Activated naive CD4-positive, alpha-beta T cell (primary cell): ENCODE measurements around the gene PARN.
"Not testable (repeated sequence)": the region's sequence is repeated elsewhere in the genome, so short reads cannot be mapped to it uniquely, and the experiment has no call there.

Experiments used
- DNase-seq, 4 experiments: peaks; one replicate each; lab custom pipeline; 2025; lab: John Stamatoyannopoulos, UW

Gene PARN

DNA sequence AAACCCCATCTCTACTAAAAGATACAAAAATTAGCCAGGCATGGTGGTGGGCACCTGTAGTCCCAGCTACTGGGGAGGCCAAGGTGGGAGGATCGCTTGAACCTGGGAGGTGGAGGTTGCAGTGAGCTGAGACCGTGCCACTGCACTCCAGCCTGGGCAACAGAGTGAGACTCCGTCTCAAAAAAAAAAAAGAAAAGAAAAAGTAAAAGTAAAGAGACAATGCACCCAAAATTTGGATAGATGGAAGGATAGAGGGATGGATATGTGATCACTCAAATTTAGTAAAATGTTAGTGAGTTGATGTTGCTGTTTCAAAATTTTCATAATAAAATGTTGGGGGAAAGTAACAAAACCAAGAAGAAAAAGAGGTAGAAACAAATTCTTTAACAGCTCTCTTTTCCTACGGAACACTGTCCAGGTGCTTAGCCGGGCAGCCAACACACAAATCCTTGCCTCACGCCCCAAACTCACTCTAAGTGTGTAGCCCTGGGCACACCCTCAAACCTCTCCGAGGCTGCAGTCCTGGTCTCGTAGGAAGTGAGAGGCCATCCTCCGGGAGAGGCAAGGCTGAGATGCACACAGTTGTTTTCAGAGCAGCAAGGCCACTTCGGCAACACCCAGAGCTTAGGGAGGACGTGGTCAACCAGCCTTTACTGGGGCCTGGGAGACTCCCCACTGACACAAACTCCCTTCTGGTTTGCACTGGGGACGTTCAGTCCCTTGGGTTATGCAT is 228.9 kb downstream of the PARN start:
- DNase-seq = not testable (repeated sequence)

DNA sequence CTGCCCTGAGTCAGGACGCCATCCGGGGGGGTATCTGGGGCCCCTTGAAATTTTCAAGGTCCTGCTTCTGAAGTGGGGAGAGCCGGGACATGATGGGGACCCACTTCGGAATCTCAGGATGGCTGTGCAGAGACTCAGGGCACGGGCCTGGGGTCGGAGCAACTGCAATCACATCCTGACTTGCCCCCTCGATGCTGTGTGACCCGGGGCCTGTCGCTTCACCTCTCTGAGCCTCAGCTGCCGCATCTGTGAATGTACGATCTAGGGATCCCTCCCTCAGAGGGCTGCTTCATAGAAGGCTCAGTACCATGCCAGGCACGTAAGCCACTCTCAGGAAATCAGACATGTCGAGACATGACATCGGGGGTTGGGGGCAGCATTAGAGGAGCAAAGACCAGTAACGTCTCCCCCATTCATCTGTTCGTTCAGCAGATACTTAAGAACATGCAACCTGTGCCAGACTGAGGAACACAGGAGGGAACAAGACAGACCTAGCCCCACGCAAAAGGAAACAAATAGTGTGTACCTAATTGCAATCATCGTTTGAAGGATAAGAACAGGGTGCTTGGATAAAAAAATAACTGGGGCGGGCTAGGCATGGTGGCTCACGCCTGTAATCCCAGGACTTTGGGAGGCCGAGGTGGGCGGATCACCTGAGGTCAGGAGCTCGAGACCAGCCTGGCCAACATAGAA is 229.6 kb downstream of the PARN start:
- no peak for DNase-seq

DNA sequence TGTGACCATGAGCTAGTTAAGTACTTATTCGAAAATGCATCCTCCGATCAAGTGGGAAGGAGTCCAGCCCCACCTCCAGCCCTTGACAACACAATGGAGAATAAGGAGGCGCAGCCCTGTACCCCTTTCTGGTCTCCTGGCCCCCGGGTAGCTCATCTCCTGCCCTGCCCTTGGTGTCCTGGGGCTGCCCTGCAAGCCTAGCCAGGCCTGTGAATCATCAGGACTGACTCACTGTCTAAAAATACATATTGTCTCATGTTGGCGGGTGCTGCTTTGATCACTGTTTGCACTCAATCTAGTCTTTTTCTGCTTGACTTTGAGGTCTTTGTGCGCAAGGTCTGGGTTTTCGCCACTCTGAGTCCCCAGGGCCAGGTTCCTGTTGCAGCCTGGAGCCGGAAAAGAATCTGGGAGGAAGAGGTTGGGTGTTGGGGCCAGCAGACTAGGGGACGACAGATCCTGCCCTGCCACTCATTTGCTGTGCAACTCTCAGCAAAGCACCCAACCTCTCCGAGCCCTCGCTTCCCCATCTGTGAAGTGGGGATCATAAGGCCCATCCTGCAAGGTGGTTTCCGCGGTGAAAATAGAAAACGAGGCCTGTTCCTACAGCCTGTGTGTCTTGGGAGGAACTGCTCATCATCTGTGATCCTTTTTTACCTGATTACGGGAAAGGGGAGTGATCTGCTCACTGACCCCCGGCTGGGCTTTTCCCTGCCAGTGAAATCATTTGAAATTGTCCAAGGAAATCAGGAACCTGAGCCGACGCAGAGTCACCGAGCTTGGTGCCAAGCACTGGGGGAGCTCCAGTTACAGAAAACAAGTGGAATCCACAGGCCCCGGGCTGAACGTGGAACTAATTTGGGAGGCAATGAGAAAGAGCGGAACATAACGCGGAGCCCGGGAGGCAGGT is 230.4 kb downstream of the PARN start:
- no peak for DNase-seq

DNA sequence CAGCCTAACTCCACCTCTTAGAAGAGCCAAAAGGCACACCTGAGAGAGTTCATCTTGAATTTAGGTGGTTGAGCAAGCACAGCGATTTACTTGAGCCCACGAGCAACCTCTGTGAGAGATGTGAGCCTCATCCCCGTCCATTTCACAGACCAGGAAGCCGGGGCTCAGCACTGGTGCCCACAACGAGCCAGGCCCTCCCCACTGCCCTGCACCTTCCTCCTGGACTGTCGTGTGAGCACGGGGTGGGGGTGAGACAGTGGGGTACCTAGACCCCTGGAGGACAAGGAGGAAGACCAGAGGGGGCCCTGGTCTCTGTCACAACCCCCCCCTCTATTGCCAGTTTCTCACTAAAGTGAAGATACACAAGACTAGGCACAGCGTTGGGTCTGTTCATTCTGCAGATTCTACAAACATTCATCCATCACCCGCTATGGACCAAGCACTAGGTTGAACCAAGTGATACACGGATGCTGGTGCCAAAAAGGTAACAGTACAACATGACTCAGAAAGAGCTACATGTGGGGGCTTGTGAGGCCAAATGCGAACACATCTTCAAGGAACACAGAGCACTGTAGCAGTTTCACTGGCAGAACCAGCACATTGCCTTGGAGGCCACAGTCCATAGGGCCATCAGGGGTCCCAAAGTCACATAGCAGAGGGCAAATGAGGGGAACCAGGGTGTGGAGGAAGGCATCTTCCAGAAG is 231.9 kb downstream of the PARN start:
- DNase-seq = no peak

DNA sequence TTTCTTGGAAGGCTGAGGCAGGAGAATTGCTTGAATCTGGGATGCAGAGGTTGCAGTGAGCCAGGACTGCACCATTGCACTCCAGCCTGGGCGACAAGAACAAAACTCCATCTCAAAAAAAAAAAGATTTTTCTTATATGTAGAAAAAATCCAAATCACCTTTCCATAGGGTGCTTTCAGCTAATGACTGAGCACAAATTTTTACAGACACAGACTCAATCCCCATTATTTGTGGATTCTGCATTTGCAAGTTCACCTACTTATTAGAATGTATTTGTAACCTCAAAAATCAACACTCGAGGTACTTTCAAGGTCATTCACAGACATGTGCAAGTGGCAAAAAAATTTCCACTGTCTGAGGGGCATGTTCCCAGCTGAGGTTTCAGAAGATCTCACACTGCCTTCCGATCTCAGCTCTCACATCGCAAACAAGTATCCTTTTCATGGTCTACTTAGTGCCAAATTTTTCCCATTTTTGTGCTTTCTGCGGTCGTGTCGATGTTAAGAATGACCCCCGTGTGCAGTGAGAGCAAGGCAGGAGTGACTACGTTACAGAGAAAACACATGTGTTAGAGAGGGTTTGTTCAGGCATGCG is 234.3 kb downstream of the PARN start:
- not testable (repeated sequence) for DNase-seq

DNA sequence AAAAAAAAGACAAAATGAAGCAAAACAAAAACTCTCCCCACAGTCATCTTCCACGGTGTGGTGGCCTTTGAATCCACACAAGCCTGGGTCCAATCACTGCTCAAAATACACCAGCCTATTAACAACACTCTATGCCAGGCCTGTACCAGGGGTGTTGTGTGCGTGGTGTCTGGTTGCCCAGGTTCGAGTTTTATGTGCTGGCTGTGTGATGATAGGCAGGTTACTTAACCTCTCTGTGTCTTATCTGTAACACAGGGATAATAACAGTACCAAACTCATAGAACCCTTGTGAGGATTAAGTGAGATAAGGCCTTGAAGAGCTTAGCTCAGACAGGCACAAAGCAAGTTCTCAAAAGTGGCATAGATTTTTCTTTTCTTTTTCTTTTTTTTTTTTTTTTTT is 235.2 kb downstream of the PARN start:
- DNase-seq = no peak

DNA sequence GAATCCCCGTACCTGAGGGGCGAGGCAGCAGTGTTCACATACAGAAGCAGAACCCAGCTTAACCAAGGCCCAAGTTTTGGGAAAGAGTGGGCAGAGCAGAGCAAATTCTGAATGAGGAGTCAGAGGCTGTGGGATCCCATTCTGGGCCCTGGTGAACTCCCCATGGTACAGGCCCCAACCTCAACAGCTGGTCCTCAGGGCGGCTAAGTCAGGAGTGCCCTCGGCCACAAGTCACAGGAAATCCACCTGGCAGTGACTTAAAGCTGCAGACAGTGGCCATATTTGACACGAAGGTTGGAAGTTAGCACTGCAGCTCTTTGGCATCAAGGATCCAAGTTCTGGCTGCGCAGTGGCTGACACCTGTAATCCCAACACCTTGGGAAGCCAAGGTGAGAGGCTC is 237.1 kb downstream of the PARN start:
- DNase-seq = no peak

DNA sequence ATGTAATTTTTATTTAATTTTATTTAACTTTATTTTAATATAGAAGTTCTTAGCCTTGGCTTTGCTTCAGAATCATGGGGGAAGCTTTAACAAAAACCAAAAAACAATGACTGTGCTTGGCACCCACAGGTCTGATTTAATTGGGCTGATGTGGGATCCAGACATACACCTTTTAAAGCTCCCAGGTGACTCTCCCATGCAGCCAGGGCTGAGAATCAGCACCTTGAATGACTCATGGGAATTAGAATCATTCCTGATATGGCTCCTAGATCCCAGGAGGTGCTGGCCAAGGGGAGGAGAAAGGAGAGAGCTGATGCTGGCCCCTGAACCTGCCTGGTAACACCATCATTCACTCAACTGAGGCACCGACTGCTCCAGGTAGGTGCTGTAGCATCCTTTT is 240.7 kb downstream of the PARN start:
- no peak for DNase-seq

DNA sequence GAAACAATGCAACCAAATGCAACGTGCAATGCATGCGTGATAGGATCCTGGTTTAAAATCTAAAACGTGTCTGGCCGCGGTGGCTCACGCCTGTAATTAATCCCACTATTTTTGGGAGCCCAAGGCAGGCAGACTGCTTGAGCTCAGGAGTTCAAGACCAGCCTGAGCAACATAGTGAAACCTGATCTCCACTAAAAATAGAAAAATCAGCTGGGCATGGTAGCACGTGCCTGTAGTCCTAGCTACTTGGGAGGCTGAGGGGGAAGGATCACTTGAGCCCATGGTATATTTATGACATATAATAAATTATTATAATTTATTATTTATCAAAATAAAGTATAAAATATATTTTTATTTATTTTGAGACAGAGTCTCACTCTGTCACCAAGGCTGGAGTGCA is 241.8 kb downstream of the PARN start:
- DNase-seq = no peak

DNA sequence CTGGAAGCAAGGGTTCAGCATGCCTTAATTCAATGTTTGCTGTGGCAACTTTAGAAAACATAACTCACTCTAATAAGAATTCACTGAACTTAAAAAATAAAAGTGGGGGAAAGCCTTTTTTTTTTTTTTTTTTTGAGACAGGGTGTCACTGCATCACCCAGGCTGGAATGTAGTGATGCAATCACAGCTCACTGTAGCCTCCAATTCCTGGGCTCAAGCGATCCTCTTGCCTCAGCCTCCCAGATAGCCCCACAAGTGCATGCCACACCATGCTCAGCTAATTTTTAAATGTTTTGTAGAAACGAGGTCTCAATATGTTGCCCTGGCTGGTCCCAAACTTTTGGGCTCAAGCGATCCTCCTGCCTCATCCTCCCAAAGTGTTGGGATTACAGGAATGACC is 243.9 kb downstream of the PARN start:
- no peak for DNase-seq
